SJCRH30 (cell line): ENCODE measurements around the gene LGALS7. TPM values are rescaled to one million over a fixed set of nuclear protein-coding genes. Genes with fewer than 3 reads are reported as not detected.
A peak's percentile ranks its signal among the peaks of the same experiment; 100 is the strongest.

Experiments used
- DNase-seq, 2 experiments: peaks; one replicate each; pipeline ENCODE4 v3.0.0-alpha.2; 2015 to 2020
- H3K27ac ChIP-seq: fragments of 250-450 bp; sonication (Bioruptor Pico); 2 replicates; pipeline ENCODE4 v1.5.1; 2020; ENCODE audit warnings: mild to moderate bottlenecking, moderate library complexity
- H3K27me3 ChIP-seq: fragments of 250-450 bp; sonication (Bioruptor Pico); 2 replicates; pipeline ENCODE4 v1.5.1; 2020; ENCODE audit warnings: mild to moderate bottlenecking, moderate library complexity
- H3K36me3 ChIP-seq: fragments of 250-450 bp; sonication (Bioruptor Pico); 2 replicates; pipeline ENCODE4 v1.5.1; 2020; ENCODE audit warnings: mild to moderate bottlenecking, moderate library complexity
- H3K4me1 ChIP-seq: fragments of 250-450 bp; sonication (Bioruptor Pico); 2 replicates; pipeline ENCODE4 v1.5.1; 2020; ENCODE audit warnings: mild to moderate bottlenecking, moderate library complexity
- H3K4me3 ChIP-seq: fragments of 250-450 bp; sonication (Bioruptor Pico); 2 replicates; pipeline ENCODE4 v1.5.1; 2020; ENCODE audit warnings: mild to moderate bottlenecking, moderate library complexity
- H3K9me3 ChIP-seq: fragments of 250-450 bp; sonication (Bioruptor Pico); replicated peaks from 2 replicates; pipeline ENCODE4 v1.5.1; 2020; ENCODE audit warnings: mild to moderate bottlenecking, moderate library complexity
- total RNA-seq: library from RNA; depleted of rRNA; stranded (reverse); fragments of >200 nt; shearing (Covaris generic); gene quantifications from 2 replicates; pipeline ENCODE4 v1.2.3, GENCODE V29; 2014

LGALS7 gene
- total RNA-seq, 1 experiment from 2014 or later, result 0.71 TPM

DNA sequence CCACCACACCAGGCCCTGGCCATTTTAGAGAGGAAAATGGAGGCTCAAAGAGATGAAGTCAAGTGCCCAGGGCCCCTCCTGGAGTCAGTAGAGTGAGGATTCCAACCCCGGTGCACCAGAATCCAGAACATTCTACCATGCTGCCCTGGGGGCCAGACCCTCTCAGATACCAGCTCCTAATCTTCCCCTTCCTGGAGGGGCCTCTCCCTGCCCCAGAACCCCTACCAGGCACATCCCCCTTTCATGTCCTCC is 40.1 kb downstream of the LGALS7 start:
- peaks cover 29% of the 10 kb centered on the region for H3K36me3 ChIP-seq
- no peak overlapping the region for H3K4me3 ChIP-seq
- no peak overlapping the region for H3K27ac ChIP-seq
- no peaks in the 10 kb centered on the region for H3K27me3 ChIP-seq
- H3K4me1 ChIP-seq, result peaks cover 13% of the 10 kb centered on the region
- H3K9me3 ChIP-seq, result no peaks in the 10 kb centered on the region
- no peak for DNase-seq

GRCh38 chr19:38731654-38732301 is 41.5 kb downstream of the LGALS7 start:
- H3K27ac ChIP-seq, result no peak overlapping the region
- DNase-seq, result no peak
- no peaks in the 10 kb centered on the region for H3K9me3 ChIP-seq
- peaks cover 13% of the 10 kb centered on the region for H3K4me1 ChIP-seq
- H3K27me3 ChIP-seq, result no peaks in the 10 kb centered on the region
- peaks cover 37% of the 10 kb centered on the region for H3K36me3 ChIP-seq
- H3K4me3 ChIP-seq, result no peak overlapping the region

DNA sequence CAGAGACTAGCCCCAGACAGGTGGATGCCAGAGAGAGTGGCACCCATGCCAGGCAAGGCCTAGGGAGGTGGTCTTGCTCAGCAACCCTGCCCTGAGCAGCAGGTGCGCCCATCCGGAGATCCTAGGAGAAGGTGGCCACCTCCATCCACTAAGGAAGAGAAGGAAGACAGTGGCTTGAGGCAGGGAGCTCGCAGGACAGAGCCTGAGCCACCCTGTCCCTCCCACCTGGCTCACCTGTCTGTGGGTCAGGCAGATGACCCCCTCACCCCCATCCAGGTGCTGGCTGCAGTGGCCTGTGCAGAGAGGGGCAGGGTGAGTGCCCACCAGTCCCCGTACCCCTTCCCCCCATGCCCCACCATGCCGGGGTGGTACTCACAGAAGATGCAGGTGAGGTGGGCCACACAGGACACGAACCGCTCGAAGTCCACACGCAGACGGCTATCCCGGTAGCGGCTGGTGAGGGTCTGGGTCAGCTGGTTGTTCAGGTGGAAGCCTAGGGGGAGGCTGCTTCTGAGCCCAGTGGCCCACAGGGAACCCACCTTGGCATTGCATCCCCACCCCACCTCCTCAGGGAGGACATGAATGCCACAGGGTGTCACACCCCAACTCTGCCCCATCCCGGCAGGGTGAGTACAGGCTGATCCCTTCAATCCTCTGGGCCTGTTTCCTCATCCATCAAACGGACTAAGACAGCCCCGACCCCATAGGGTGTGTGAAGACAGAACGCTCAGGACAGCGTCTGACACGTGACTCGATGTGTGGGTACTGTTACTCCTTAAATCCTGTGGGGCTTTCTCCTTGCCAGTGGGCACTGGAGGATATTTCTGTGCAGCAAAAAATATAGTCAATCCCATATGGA is 42.4 kb downstream of the LGALS7 start:
- peaks cover 13% of the 10 kb centered on the region for H3K4me1 ChIP-seq
- no peaks in the 10 kb centered on the region for H3K9me3 ChIP-seq

DNA sequence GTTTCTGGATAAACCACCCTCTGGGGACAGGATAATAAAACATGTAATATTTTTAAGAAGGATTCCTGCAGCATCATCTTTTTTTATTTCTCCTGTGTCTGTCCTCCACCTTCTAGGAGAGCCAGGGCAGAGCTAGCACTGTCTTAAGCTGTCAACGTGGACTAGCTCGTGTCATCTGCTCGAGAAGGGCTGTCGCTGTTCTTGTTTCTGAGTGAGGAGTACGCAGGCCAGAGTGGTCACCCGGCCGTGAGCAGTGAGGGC is 42.9 kb downstream of the LGALS7 start:
- Histone ChIP-seq H3K36me3 (peaks cover 49% of the 10 kb centered on the region), H3K27ac (no peak overlapping the region), H3K4me1 (peaks cover 13% of the 10 kb centered on the region), H3K27me3 (no peaks in the 10 kb centered on the region), H3K4me3 (no peak overlapping the region), H3K9me3 (no peaks in the 10 kb centered on the region)
- DNase-seq, result no peak

More for the DNA sequence above, 42.4 kb downstream of the LGALS7 start:
- Histone ChIP-seq H3K27me3 (no peaks in the 10 kb centered on the region), H3K36me3 (peaks cover 43% of the 10 kb centered on the region), H3K4me3 (no peak overlapping the region), H3K27ac (no peak overlapping the region)
- no peak for DNase-seq

DNA sequence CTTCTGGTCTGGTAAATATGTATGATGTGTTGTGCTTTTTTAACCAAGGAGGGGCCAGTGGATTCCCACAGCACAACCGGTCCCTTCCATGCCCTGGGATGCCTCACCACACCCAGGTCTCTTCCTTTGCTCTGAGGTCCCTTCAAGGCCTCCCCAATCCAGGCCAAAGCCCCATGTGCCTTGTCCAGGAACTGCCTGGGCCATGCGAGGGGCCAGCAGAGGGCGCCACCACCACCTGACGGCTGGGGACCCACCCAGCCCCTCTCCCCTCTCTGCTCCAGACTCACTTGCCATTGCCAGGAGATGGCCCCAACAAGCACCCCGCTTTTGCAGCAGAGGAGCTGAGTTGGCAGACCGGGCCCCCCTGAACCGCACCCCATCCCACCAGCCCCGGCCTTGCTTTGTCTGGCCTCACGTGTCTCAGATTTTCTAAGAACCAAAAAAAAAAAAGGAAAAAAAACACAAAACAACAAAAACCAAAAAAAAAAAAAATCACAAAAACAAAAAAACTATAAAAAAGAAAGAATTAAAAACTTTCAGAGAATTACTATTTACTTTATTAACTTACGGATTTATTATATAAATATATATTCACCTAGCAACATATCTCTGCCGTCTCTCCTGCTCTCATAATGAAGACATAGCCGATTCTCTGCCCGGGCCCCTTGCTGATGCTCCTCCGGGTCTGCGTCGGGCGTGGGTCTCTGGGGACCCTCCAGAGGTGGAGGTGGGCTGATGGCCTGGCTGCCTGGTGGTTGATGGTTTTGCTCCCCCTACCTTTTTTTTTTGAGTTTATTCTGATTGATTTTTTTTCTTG is 43.5 kb downstream of the LGALS7 start:
- Histone ChIP-seq H3K4me1 (peaks cover 11% of the 10 kb centered on the region), H3K27me3 (no peaks in the 10 kb centered on the region), H3K9me3 (no peaks in the 10 kb centered on the region), H3K27ac (no peak overlapping the region), H3K36me3 (peaks cover 53% of the 10 kb centered on the region), H3K4me3 (no peak overlapping the region)
- peak; percentile 87 for DNase-seq

GRCh38 chr19:38728752-38729541 is 44.4 kb downstream of the LGALS7 start:
- H3K27me3 ChIP-seq, result no peaks in the 10 kb centered on the region
- peaks cover 60% of the 10 kb centered on the region for H3K36me3 ChIP-seq
- no peak overlapping the region for H3K4me3 ChIP-seq
- H3K27ac ChIP-seq, result no peak overlapping the region
- peaks cover 2% of the 10 kb centered on the region for H3K4me1 ChIP-seq
- DNase-seq, result no peak
- H3K9me3 ChIP-seq, result no peaks in the 10 kb centered on the region

DNA sequence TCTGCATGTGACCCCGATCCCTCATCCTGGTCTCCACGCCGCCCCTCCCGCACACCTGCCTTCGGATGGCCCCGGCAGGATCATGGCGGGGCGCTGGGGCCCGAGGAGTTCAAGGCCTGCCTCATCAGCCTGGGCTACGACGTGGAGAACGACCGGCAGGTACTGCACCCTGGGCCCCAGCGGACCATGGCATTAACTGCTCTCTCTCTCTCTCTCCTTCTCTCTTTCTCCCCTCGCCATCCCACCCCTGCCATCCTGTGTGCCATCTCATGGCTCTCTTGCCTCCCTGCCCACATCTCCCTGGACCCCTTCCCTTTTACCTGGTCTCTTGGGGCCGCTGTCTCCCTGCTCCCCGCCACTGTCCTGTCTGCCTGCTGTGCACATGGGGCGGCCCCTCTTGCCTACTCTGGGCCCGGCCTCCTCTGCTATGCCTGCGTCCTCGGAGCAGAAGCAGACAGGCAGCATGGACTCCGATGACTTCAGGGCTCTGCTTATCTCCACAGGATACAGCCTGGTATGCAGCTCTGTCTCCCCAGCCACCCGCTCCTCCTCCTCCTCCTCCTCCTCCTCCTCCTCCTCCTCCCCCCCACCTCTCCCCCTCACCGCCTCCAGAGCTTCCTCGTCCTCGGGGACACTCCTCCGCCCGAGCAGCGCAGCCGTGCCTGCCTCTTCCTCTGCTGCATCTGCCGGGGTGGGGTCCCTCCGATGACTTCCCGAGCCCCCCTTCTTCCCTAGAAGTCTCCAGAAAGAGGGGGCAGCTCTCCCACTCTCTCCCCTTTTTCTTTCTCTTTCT is 45.3 kb downstream of the LGALS7 start:
- no peaks in the 10 kb centered on the region for H3K9me3 ChIP-seq
- no peak overlapping the region for H3K27ac ChIP-seq
- H3K4me3 ChIP-seq, result no peak overlapping the region
- H3K4me1 ChIP-seq, result no peaks in the 10 kb centered on the region
- H3K27me3 ChIP-seq, result no peaks in the 10 kb centered on the region
- no peak for DNase-seq
- peaks cover 69% of the 10 kb centered on the region for H3K36me3 ChIP-seq

DNA sequence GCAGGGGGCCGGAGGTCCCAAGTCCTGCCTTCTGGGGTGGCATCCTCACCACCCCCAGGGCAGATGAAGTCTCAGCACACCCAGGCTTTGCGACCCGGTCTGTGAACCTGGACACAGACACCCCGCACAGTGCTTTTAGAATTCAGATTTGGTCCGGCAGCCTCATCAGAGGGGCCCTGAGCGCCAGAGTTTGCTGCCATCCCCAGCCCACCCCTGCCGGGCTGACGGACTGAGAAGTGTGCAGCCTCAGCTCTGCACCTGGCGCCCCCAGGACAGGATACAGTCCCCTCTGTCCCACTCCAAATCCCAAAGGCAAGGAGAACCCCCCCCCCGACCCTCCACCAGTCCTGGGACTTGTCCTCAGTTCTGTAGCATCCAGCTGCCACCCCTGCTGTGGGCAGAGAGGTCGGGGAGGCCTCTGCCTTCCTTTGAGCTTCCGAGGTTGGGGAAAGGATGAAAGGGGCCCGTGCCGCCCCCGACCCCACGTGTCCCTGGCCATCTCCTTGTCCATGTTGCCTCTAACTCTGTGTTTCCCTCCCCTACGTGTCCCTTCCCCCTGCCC is 45.9 kb downstream of the LGALS7 start:
- H3K36me3 ChIP-seq, result peaks cover 76% of the 10 kb centered on the region

DNA sequence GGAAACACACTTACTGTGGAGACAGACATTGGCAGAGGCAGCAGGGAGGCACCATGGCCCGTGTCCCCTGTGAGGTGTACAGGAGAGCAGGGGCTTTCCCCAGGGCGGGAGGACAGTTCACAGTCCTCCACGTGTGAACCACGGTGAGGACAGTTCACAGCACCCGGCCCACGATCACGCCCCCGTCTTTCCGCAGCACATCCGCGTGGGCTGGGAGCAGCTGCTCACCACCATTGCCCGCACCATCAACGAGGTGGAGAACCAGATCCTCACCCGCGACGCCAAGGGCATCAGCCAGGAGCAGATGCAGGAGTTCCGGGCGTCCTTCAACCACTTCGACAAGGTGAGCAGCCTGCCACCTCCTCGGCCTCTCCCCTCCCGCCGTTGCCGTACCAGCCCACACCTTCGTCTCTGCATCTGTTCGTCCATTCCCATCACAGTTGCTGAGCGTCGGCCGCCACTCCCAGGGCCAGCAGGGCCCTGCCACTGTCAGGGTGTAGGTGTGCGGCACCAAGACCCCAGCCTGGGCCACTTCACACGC is 46.5 kb downstream of the LGALS7 start:
- no peak overlapping the region for H3K27ac ChIP-seq
- DNase-seq, result no peak
- peaks cover 72% of the 10 kb centered on the region for H3K36me3 ChIP-seq

More for the DNA sequence above, 45.9 kb downstream of the LGALS7 start:
- H3K4me1 ChIP-seq, result peaks cover 3% of the 10 kb centered on the region
- DNase-seq, result no peak
- H3K27me3 ChIP-seq, result no peaks in the 10 kb centered on the region
- no peaks in the 10 kb centered on the region for H3K9me3 ChIP-seq
- no peak overlapping the region for H3K27ac ChIP-seq
- no peak overlapping the region for H3K4me3 ChIP-seq

DNA sequence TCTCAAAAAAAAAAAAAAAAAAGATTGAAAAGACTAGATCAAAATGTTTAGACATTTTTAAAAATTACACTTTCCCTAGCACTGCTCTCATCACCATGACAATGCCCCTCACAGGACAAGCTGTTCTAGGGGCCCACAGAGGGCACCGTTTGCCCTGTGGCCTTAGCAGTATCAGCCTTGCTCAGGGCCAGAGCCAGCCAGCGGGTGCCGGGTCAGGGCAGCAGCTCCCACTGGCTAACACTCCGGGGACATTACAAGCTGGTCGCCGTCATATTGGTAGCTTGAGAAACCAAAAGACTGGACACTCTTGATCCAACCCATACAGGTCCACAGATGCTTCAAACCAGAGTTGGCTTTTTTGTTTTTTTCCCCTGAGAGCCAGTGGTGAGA is 47.0 kb downstream of the LGALS7 start:
- Histone ChIP-seq H3K4me1 (peaks cover 12% of the 10 kb centered on the region), H3K27ac (no peak overlapping the region), H3K27me3 (no peaks in the 10 kb centered on the region), H3K9me3 (no peaks in the 10 kb centered on the region), H3K4me3 (no peak overlapping the region), H3K36me3 (peaks cover 72% of the 10 kb centered on the region)
- no peak for DNase-seq

More for the DNA sequence above, 46.5 kb downstream of the LGALS7 start:
- H3K27me3 ChIP-seq, result no peaks in the 10 kb centered on the region
- H3K4me1 ChIP-seq, result peaks cover 6% of the 10 kb centered on the region
- H3K4me3 ChIP-seq, result no peak overlapping the region
- H3K9me3 ChIP-seq, result no peaks in the 10 kb centered on the region

DNA sequence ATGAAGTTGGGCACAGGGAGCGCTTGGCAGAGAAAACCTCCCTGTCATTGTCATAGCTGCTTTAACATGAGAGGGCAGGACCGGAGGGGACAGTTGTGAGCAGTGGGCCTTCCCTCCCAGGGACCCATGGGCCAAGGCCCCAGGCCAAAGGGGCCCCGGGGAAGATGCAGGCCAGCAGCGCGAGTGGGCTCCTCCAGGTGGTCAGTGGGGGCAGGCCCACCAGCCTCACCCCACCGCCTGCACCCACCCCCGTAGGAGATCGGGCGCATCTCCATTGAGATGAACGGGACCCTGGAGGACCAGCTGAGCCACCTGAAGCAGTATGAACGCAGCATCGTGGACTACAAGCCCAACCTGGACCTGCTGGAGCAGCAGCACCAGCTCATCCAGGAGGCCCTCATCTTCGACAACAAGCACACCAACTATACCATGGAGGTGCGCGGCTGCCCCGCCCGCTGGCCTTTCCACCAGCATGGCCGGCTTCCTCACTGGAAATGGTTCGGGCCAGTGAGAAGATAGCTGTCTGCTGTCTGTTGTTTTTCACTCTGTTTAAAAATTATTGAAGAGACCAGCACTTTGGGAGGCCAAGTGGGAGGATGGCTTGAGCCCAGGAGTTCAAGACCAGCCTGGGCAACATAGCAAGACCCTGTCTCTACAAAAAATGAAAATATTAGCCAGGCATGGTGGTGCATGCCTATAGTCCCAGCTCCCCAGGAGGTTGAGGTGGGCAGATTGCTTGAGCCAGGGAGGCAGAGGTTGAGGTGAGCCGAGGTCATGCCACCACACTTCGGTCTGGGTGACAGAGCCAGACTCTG is 47.6 kb downstream of the LGALS7 start:
- no peak overlapping the region for H3K27ac ChIP-seq
- H3K36me3 ChIP-seq, result peaks cover 72% of the 10 kb centered on the region
- H3K9me3 ChIP-seq, result no peaks in the 10 kb centered on the region
- H3K4me1 ChIP-seq, result peaks cover 18% of the 10 kb centered on the region
- H3K4me3 ChIP-seq, result no peak overlapping the region
- no peaks in the 10 kb centered on the region for H3K27me3 ChIP-seq
- no peak for DNase-seq

GRCh38 chr19:38723990-38724854 is 49.1 kb downstream of the LGALS7 start:
- peaks cover 29% of the 10 kb centered on the region for H3K4me1 ChIP-seq
- peaks cover 63% of the 10 kb centered on the region for H3K36me3 ChIP-seq

More at GRCh38 chr19:38723990-38724854, 49.1 kb downstream of the LGALS7 start:
- no peak overlapping the region for H3K27ac ChIP-seq
- no peaks in the 10 kb centered on the region for H3K9me3 ChIP-seq
- H3K27me3 ChIP-seq, result no peaks in the 10 kb centered on the region
- no peak for DNase-seq
- H3K4me3 ChIP-seq, result no peak overlapping the region
